GM23248 (cell line): ENCODE measurements around the gene TCTN2. TPM values are rescaled to one million over a fixed set of nuclear protein-coding genes. Genes with fewer than 3 reads are reported as not detected.
A peak's percentile ranks its signal among the peaks of the same experiment; 100 is the strongest.

ENCODE experiments used
- DNase-seq: peaks from one replicate; pipeline ENCODE4 v3.0.0-alpha.2; 2015
- H2AFZ ChIP-seq: fragments of 200-600 bp; sonication (generic); 2 replicates; pipeline ENCODE4 v1.6.1; 2016; ENCODE audit warnings: antibody characterized with exemption
- H3F3A ChIP-seq: fragments of 200-600 bp; sonication (generic); 2 replicates; pipeline ENCODE4 v1.6.1; 2016; ENCODE audit warnings: mild to moderate bottlenecking, antibody characterized with exemption, mixed run types; ENCODE audit not compliant: insufficient read depth
- H3K27ac ChIP-seq: fragments of 200-600 bp; sonication (generic); 2 replicates; pipeline ENCODE4 v1.5.1; 2016; ENCODE audit warnings: mild to moderate bottlenecking
- H3K27me3 ChIP-seq: fragments of 200-600 bp; sonication (generic); replicated peaks from 2 replicates; pipeline ENCODE4 v1.6.1; 2016; ENCODE audit warnings: mild to moderate bottlenecking; ENCODE audit not compliant: insufficient read depth
- H3K36me3 ChIP-seq: fragments of 200-600 bp; sonication (generic); 2 replicates; pipeline ENCODE4 v1.6.1; 2016; ENCODE audit warnings: low read depth, mild to moderate bottlenecking
- H3K4me1 ChIP-seq: fragments of 200-600 bp; sonication (generic); 2 replicates; pipeline ENCODE4 v1.6.1; 2016; ENCODE audit warnings: mild to moderate bottlenecking; ENCODE audit not compliant: insufficient read depth
- H3K4me2 ChIP-seq: fragments of 200-600 bp; sonication (generic); one replicate; pipeline ENCODE4 v1.6.1; 2016; ENCODE audit warnings: mild to moderate bottlenecking; ENCODE audit not compliant: unreplicated experiment
- H3K4me3 ChIP-seq: fragments of 200-600 bp; sonication (generic); 2 replicates; pipeline ENCODE4 v1.5.1; 2016; ENCODE audit warnings: mild to moderate bottlenecking
- H3K79me2 ChIP-seq: fragments of 200-600 bp; sonication (generic); 2 replicates; pipeline ENCODE4 v1.6.1; 2016; ENCODE audit warnings: mild to moderate bottlenecking; ENCODE audit not compliant: insufficient read depth
- H3K9ac ChIP-seq: fragments of 200-600 bp; sonication (generic); 2 replicates; pipeline ENCODE4 v1.6.1; 2016; ENCODE audit warnings: mild to moderate bottlenecking
- H3K9me2 ChIP-seq: fragments of 200-600 bp; sonication (generic); 2 replicates; pipeline ENCODE4 v1.6.1; 2016; ENCODE audit warnings: mixed run types, mild to moderate bottlenecking, moderate library complexity; ENCODE audit not compliant: insufficient read depth
- H3K9me3 ChIP-seq: fragments of 200-600 bp; sonication (generic); one replicate; pipeline ENCODE4 v1.6.1; 2017; ENCODE audit warnings: low read depth
- H4K20me1 ChIP-seq: fragments of 200-600 bp; sonication (generic); 2 replicates; pipeline ENCODE4 v1.6.0; 2016; ENCODE audit not compliant: insufficient read depth
- EZH2 ChIP-seq: fragments of 200-600 bp; sonication (generic); IDR thresholded peaks from 2 replicates; pipeline ENCODE4 v1.6.1; 2018; ENCODE audit warnings: antibody characterized with exemption, mild to moderate bottlenecking; ENCODE audit not compliant: insufficient read depth, poor library complexity, severe bottlenecking
- EZH2phosphoT487 ChIP-seq: fragments of 200-600 bp; sonication (generic); IDR thresholded peaks from 2 replicates; pipeline ENCODE4 v1.6.1; 2018; ENCODE audit warnings: antibody characterized with exemption, moderate library complexity, mild to moderate bottlenecking, low read depth; ENCODE audit not compliant: insufficient read depth
- WGBS, 2 experiments: methylation state at CpG; one replicate each; pipeline ENCODE4 v1.1.6; 2015 to 2017; ENCODE audit warnings: low lambda C conversion rate in 2 of 2, low coverage in 1 of 2; ENCODE audit errors: missing lambda C conversion rate in 2 of 2; 5-methylcytosine and 5-hydroxymethylcytosine counted together
- in situ Hi-C: fragments of 300-500 bp; cut with MboI; formaldehyde crosslinking; loops from 2 replicates; pipeline ENCODE4 v1.15.0; 2020
- polyA plus RNA-seq: library from polyadenylated mRNA; unstranded; fragments of >200 nt; fragmentation: Nextera tagmentation; extraction: Ambion mirVana; gene quantifications from 2 replicates; pipeline ENCODE4 v1.2.1, GENCODE V29; 2016
- total RNA-seq: library from RNA; depleted of rRNA; stranded (reverse); fragments of >200 nt; shearing (Covaris generic); gene quantifications from 2 replicates; pipeline ENCODE4 v1.2.3, GENCODE V29; 2014; rRNA removed

TCTN2 gene
- total RNA-seq (9.3 and 13.3 TPM in 2 replicates), polyA plus RNA-seq (4.4 and 5.0 TPM in 2 replicates)

GRCh38 chr12:123670882-123671728 lies at the start of gene TCTN2:
Gene TCTN2, plus strand, starts transcription at chr12:123671113. Its CDS starts 128 bp downstream, at chr12:123671241.
- Histone ChIP-seq H3K27ac (peak within 1 kb of the TSS; percentile 45), H3K9ac (peak within 1 kb of the TSS; percentile 84), H3K4me2 (peak within 1 kb of the TSS; percentile 93), H3F3A (no peaks in the 10 kb centered on the region; the same call in 1 of the 2 replicates), H3K9me2 (no peaks in the 10 kb centered on the region), H3K36me3 (no peaks in the 10 kb centered on the region; the same call in 1 of the 2 replicates), H4K20me1 (no peaks in the 10 kb centered on the region), H3K4me3 (peak within 1 kb of the TSS; percentile 88), H3K27me3 (no peaks in the 10 kb centered on the region), H2AFZ (peak within 1 kb of the TSS; percentile 97), H3K4me1 (0 out of 2 replicates have a peak, but pooled peaks cover 7% of the 10 kb centered on the region), H3K9me3 (no peaks in the 10 kb centered on the region), H3K79me2 (no peaks in the 10 kb centered on the region)
- 1% methylated on average over 51 to 53 of the region's 53 CpGs for WGBS, 2 experiments
- peak; percentile 98 for DNase-seq
- TF ChIP-seq EZH2phosphoT487 (no peak), EZH2 (no peak)
- in situ Hi-C loops: no loop called here

GRCh38 chr12:123621619-123622530 lies 49.0 kb upstream of the TCTN2 start:
- in situ Hi-C loops: no loop called here
- H3K27me3 ChIP-seq: no peaks in the 10 kb centered on the region

GRCh38 chr12:123633379-123634141 lies 37.4 kb upstream of the TCTN2 start, which contains the start of the genes EIF2B1 and GTF2H3:
Gene EIF2B1, minus strand, starts transcription at chr12:123633686. Its CDS starts 129 bp downstream, at chr12:123633557.
Gene GTF2H3, plus strand, starts transcription at chr12:123633829. Its CDS starts 31 bp downstream, at chr12:123633860.
- TF ChIP-seq EZH2phosphoT487 (no peak), EZH2 (no peak)
- H3K4me1 ChIP-seq: peaks cover 12% of the 10 kb centered on the region; the same call in 1 of the 2 replicates
- H3K79me2 ChIP-seq: peaks cover 81% of the 10 kb centered on the region
- peak; percentile 98 for DNase-seq
- H3K4me3 ChIP-seq: peak within 1 kb of the TSS; percentile 93
- H3K9me3 ChIP-seq: no peaks in the 10 kb centered on the region
- H3F3A ChIP-seq: no peaks in the 10 kb centered on the region
- H3K27ac ChIP-seq: peak within 1 kb of the TSS; percentile 70
- in situ Hi-C loops: no loop called here
- H3K9me2 ChIP-seq: no peaks in the 10 kb centered on the region
- H3K27me3 ChIP-seq: no peaks in the 10 kb centered on the region
- H3K4me2 ChIP-seq: peak within 1 kb of the TSS; percentile 100
- no peaks in the 10 kb centered on the region for H4K20me1 ChIP-seq
- peak within 1 kb of the TSS; percentile 76 for H2AFZ ChIP-seq
- WGBS, 2 experiments: 1% methylated on average over 51 to 52 of the region's 52 CpGs
- H3K9ac ChIP-seq: peak within 1 kb of the TSS; percentile 95
- H3K36me3 ChIP-seq: peaks cover 25% of the 10 kb centered on the region; the same call in 1 of the 2 replicates

More at GRCh38 chr12:123621619-123622530, 49.0 kb upstream of the TCTN2 start:
- no peak overlapping the region for H3K4me2 ChIP-seq
- WGBS, 2 experiments: 70 to 72% methylated on average over 15 of the region's 15 CpGs
- H3K9ac ChIP-seq: 0 out of 2 replicates have a peak overlapping the region, but pooled peaks have one; percentile 16
- H3K27ac ChIP-seq: peak overlapping the region; percentile 22; the same call in 1 of the 2 replicates
- H3K4me3 ChIP-seq: no peak overlapping the region
- peaks cover 59% of the 10 kb centered on the region for H3K36me3 ChIP-seq
- no peak overlapping the region for H2AFZ ChIP-seq
- TF ChIP-seq EZH2 (no peak), EZH2phosphoT487 (no peak)
- H3K4me1 ChIP-seq: no peaks in the 10 kb centered on the region
- no peaks in the 10 kb centered on the region for H3K9me2 ChIP-seq
- peak; percentile 33 for DNase-seq
- no peaks in the 10 kb centered on the region for H3K9me3 ChIP-seq
- H4K20me1 ChIP-seq: no peaks in the 10 kb centered on the region
- no peaks in the 10 kb centered on the region; the same call in 1 of the 2 replicates for H3K79me2 ChIP-seq
- peaks cover 32% of the 10 kb centered on the region for H3F3A ChIP-seq
